Keratinocyte (primary cell): Measurements from ENCODE around the gene FAM110A. TPM values are rescaled to one million over a fixed set of nuclear protein-coding genes. Genes with fewer than 3 reads are reported as not detected.

Experiments used
- DNase-seq: peaks from one replicate; pipeline ENCODE4 v3.0.0-alpha.2; 2011; ENCODE audit warnings: low read depth, missing footprints, low spot score
- FAIRE-seq: peaks from 2 replicates; lab custom pipeline; 2011; peaks lifted over from hg19 to GRCh38; lab: Jason Lieb, UNC
- H2AFZ ChIP-seq: 2 replicates; pipeline ENCODE4 v1.6.0; 2012; ENCODE audit warnings: low read length, control low read depth, inconsistent platforms; ENCODE audit not compliant: control insufficient read depth
- H3K27ac ChIP-seq: 2 replicates; pipeline ENCODE4 v1.5.1; 2011; ENCODE audit warnings: low read length; ENCODE audit not compliant: control insufficient read depth, insufficient read depth
- H3K27me3 ChIP-seq: 3 replicates; pipeline ENCODE4 v1.6.0; 2011; ENCODE audit warnings: low read length; ENCODE audit not compliant: control insufficient read depth, insufficient read depth; ENCODE audit errors: extremely low read depth
- H3K36me3 ChIP-seq, 2 experiments: 2 replicates in 1 of 2; 3 replicates in 1 of 2; pipeline ENCODE4 v1.5.1; 2011; ENCODE audit warnings: low read length in 2 of 2, mild to moderate bottlenecking in 1 of 2; ENCODE audit not compliant: control insufficient read depth in 2 of 2, insufficient read depth in 2 of 2; ENCODE audit errors: extremely low read depth in 1 of 2
- H3K4me1 ChIP-seq: 3 replicates; pipeline ENCODE4 v1.5.1; 2011; ENCODE audit warnings: low read length; ENCODE audit not compliant: control insufficient read depth, insufficient read depth; ENCODE audit errors: extremely low read depth
- H3K4me2 ChIP-seq: 3 replicates; pipeline ENCODE4 v1.6.0; 2011; ENCODE audit warnings: low read depth, low read length; ENCODE audit not compliant: control insufficient read depth, insufficient read depth; ENCODE audit errors: extremely low read depth
- H3K4me3 ChIP-seq, 3 experiments: fragments of 200-600 bp in 1 of 3; sonication (generic) in 1 of 3; 2 replicates in 2 of 3; 3 replicates in 1 of 3; pipeline ENCODE4 v1.5.1; 2011 to 2016; ENCODE audit warnings: low read length in 3 of 3, mild to moderate bottlenecking in 3 of 3, control low read depth in 2 of 3, inconsistent platforms in 1 of 3, low read depth in 1 of 3, mixed read lengths in 1 of 3, mixed run types in 1 of 3, moderate library complexity in 1 of 3; ENCODE audit not compliant: control insufficient read depth in 2 of 3, insufficient read depth in 2 of 3; ENCODE audit errors: extremely low read depth in 1 of 3
- H3K79me2 ChIP-seq: 2 replicates; pipeline ENCODE4 v1.6.0; 2012; ENCODE audit warnings: low read length; ENCODE audit not compliant: control insufficient read depth, insufficient read depth
- H3K9ac ChIP-seq: 3 replicates; pipeline ENCODE4 v1.6.0; 2011; ENCODE audit warnings: low read length; ENCODE audit not compliant: control insufficient read depth, insufficient read depth; ENCODE audit errors: extremely low read depth
- H3K9me1 ChIP-seq: 3 replicates; pipeline ENCODE4 v1.6.0; 2011; ENCODE audit warnings: low read length; ENCODE audit not compliant: control insufficient read depth, insufficient read depth; ENCODE audit errors: extremely low read depth
- H3K9me3 ChIP-seq: 2 replicates; pipeline ENCODE4 v1.5.1; 2012; ENCODE audit warnings: low read depth, low read length; ENCODE audit not compliant: control insufficient read depth
- H4K20me1 ChIP-seq: 3 replicates; pipeline ENCODE4 v1.6.0; 2011; ENCODE audit warnings: low read length; ENCODE audit not compliant: control insufficient read depth, insufficient read depth; ENCODE audit errors: extremely low read depth
- CTCF ChIP-seq, 3 experiments: IDR thresholded peaks in 1 of 3; conservative IDR thresholded peaks in 1 of 3; optimal IDR thresholded peaks in 1 of 3; 2 replicates in 2 of 3; 3 replicates in 1 of 3; pipeline versions ENCODE3 to v1.5.1; 2011; ENCODE audit warnings: low read length in 3 of 3, mild to moderate bottlenecking in 3 of 3, moderate library complexity in 2 of 3, control low read depth in 1 of 3, inconsistent platforms in 1 of 3; ENCODE audit not compliant: insufficient read depth in 2 of 3; ENCODE audit errors: extremely low read depth in 1 of 3
- EZH2 ChIP-seq: IDR thresholded peaks from one replicate; pipeline ENCODE4 v1.6.1; 2012; ENCODE audit warnings: inconsistent platforms, mild to moderate bottlenecking, low read length, moderate library complexity
- dilution Hi-C: fragments of 300-500 bp; cut with MboI; formaldehyde crosslinking; loops from one replicate; pipeline ENCODE4 v1.7.0; 2020; ENCODE audit warnings: low sequenced_read_pairs; ENCODE audit not compliant: extremely low pct_ligation_motif_present
- polyA plus RNA-seq, 5 experiments: library from polyadenylated mRNA; depleted of rRNA in 3 of 5; stranded (reverse) in 3 of 5; stranded (forward) in 1 of 5; unstranded in 1 of 5; fragments of >200 nt; gene quantifications; 1 replicate in 1 of 5; 2 replicates in 3 of 5; 3 replicates in 1 of 5; pipeline versions ENCODE4 v1.2.1 to v1.2.3, GENCODE V29; 2011 to 2012; ENCODE audit warnings: missing spikeins in 2 of 5, low read depth in 1 of 5, low replicate concordance in 1 of 5

Gene FAM110A
- polyA plus RNA-seq, 1 donor (not counting 4 experiments of a cell fraction or from before 2014, with no cell fraction given): 12.3 TPM

- no peaks in the 10 kb centered on the region for H4K20me1 ChIP-seq
- TF ChIP-seq EZH2: no peak
- peak in 2 of 3 experiments; percentile 33 to 42 for TF ChIP-seq CTCF (optimal IDR thresholded peaks at IDR 0.05 in 1 of 3, IDR thresholded peaks at IDR 0.05 in 1 of 3, conservative IDR thresholded peaks at IDR 0.05 in 1 of 3; ENCODE audit: extremely low read depth in 1 of 3, insufficient read depth in 2 of 3, low read length in 3 of 3)
- no peak for FAIRE-seq
Measured at GRCh38 chr20:884983-885952, 51.8 kb downstream of the FAM110A start.

GRCh38 chr20:887137-887536, 53.6 kb downstream of the FAM110A start:
- peaks cover 7% of the 10 kb centered on the region for H3K4me1 ChIP-seq
- H3K4me3 ChIP-seq: no peak overlapping the region
- dilution Hi-C loops: no loop called here
- no peaks in the 10 kb centered on the region for H3K9me1 ChIP-seq
- DNase-seq: no peak
- no peaks in the 10 kb centered on the region for H3K9me3 ChIP-seq
- no peak overlapping the region for H2AFZ ChIP-seq
- H3K27ac ChIP-seq: no peak overlapping the region
- no peaks in the 10 kb centered on the region for H3K79me2 ChIP-seq
- no peak for TF ChIP-seq CTCF (optimal IDR thresholded peaks at IDR 0.05 in 1 of 3, IDR thresholded peaks at IDR 0.05 in 1 of 3, conservative IDR thresholded peaks at IDR 0.05 in 1 of 3; ENCODE audit: extremely low read depth in 1 of 3, insufficient read depth in 2 of 3, low read length in 3 of 3)
- no peak for TF ChIP-seq EZH2
- H3K9ac ChIP-seq: no peak overlapping the region
- H3K36me3 ChIP-seq: no peaks in the 10 kb centered on the region
- H3K27me3 ChIP-seq: peaks cover 2% of the 10 kb centered on the region
- H3K4me2 ChIP-seq: no peak overlapping the region
- FAIRE-seq: no peak
- no peaks in the 10 kb centered on the region for H4K20me1 ChIP-seq

More at GRCh38 chr20:884983-885952, 51.8 kb downstream of the FAM110A start:
- Histone ChIP-seq H3K27ac (no peak overlapping the region), H3K4me3 (no peak overlapping the region), H3K9ac (no peak overlapping the region), H3K9me1 (no peaks in the 10 kb centered on the region), H3K36me3 (no peaks in the 10 kb centered on the region), H3K9me3 (no peaks in the 10 kb centered on the region), H3K4me1 (peaks cover 19% of the 10 kb centered on the region), H3K27me3 (peaks cover 2% of the 10 kb centered on the region), H3K4me2 (no peak overlapping the region), H2AFZ (no peak overlapping the region), H3K79me2 (no peaks in the 10 kb centered on the region)
- dilution Hi-C loops: no loop called here
- no peak for DNase-seq
